Panc1 (cell line): ENCODE measurements around the gene ADIPOR2. TPM values are rescaled to one million over a fixed set of nuclear protein-coding genes. Genes with fewer than 3 reads are reported as not detected.

Source experiments
- ATAC-seq: fragments of 200-7000 bp; cut with Tn5 transposase; 2 replicates; pipeline ENCODE4 v1.9.1; 2020; ENCODE audit warnings: mild to moderate bottlenecking, moderate library complexity
- BruUV-seq: library from RNA; stranded (reverse); fragments of 400-500 nt; replicated peaks from 2 replicates; lab custom pipeline; 2021; lab: Mats Ljungman, UMichigan
- CTCF ChIA-PET: fragments of 300-600 bp; sonication (Branson Sonifier 250); formaldehyde crosslinking; loops from one replicate; lab custom pipeline; 2022; ENCODE audit warnings: antibody characterized with exemption; lab: Charles Lee
- POLR2A ChIA-PET: fragments of 300-600 bp; sonication (Branson Sonifier 250); formaldehyde crosslinking; loops from one replicate; lab custom pipeline; 2022; ENCODE audit warnings: antibody characterized with exemption; lab: Charles Lee
- DNase-seq: peaks from one replicate; pipeline ENCODE4 v3.0.0-alpha.2; 2010; ENCODE audit warnings: low read depth, low spot score
- H3K27ac ChIP-seq: 2 replicates; pipeline ENCODE4 v1.5.1; 2011; ENCODE audit warnings: mild to moderate bottlenecking, low read length, inconsistent platforms
- H3K27me3 ChIP-seq: fragments of 200-500 bp; sonication (Bioruptor generic); 2 replicates; pipeline ENCODE4 v1.6.0; 2014; ENCODE audit warnings: low read length, inconsistent platforms; ENCODE audit not compliant: control insufficient read depth, insufficient read depth
- H3K36me3 ChIP-seq: fragments of 200-500 bp; sonication (Bioruptor generic); 2 replicates; pipeline ENCODE4 v1.5.1; 2014; ENCODE audit warnings: inconsistent platforms, mild to moderate bottlenecking, low read length, moderate library complexity; ENCODE audit not compliant: control insufficient read depth, insufficient read depth
- H3K4me1 ChIP-seq: 2 replicates; pipeline ENCODE4 v1.5.1; 2011; ENCODE audit warnings: inconsistent platforms, mild to moderate bottlenecking, low read length, moderate library complexity; ENCODE audit not compliant: control insufficient read depth, insufficient read depth
- H3K4me3 ChIP-seq, 2 experiments: 2 replicates each; pipeline ENCODE4 v1.5.1; 2011 to 2012; ENCODE audit warnings: low read depth in 2 of 2, low read length in 2 of 2, mild to moderate bottlenecking in 2 of 2, inconsistent platforms in 1 of 2, moderate library complexity in 1 of 2
- H3K9me3 ChIP-seq: fragments of 200-500 bp; sonication (Bioruptor generic); 2 replicates; pipeline ENCODE4 v1.5.1; 2014; ENCODE audit warnings: low read depth, mild to moderate bottlenecking, inconsistent platforms, low read length, moderate library complexity; ENCODE audit not compliant: control insufficient read depth, insufficient read depth
- POLR2AphosphoS5 ChIP-seq: IDR thresholded peaks from 2 replicates; pipeline ENCODE4 v1.6.1; 2012; ENCODE audit warnings: mild to moderate bottlenecking, low read depth, low read length, moderate library complexity
- SIN3A ChIP-seq: IDR thresholded peaks from 2 replicates; pipeline ENCODE4 v1.6.1; 2012; ENCODE audit warnings: low read depth, mild to moderate bottlenecking, low read length, moderate library complexity, borderline replicate concordance; ENCODE audit not compliant: insufficient read depth
- TCF7L2 ChIP-seq: IDR thresholded peaks from 2 replicates; pipeline ENCODE4 v1.6.1; 2011; ENCODE audit warnings: mild to moderate bottlenecking, low read depth, low read length, inconsistent platforms
- in situ Hi-C: cut with HindIII; loops from 2 replicates; pipeline ENCODE4 v1.10.0; 2016; ENCODE audit warnings: low sequenced_read_pairs, low pct_unique_long_range_greater_than_20kb
- intact Hi-C: fragments of 100-400 bp; cut with micrococcal nuclease; formaldehyde crosslinking; loops from one replicate; pipeline ENCODE4 v1.10.0; 2022; ENCODE audit not compliant: unreplicated experiment
- total RNA-seq: library from RNA; stranded (reverse); gene quantifications from one replicate; pipeline ENCODE4 v1.2.1, GENCODE V29; 2021; ENCODE audit not compliant: unreplicated experiment
- TF ChIP-seq, protein P1 (sequence below), 2 experiments: IDR thresholded peaks; 2 replicates each; pipeline ENCODE4 v1.6.1; 2011 to 2012; ENCODE audit warnings: low read depth in 2 of 2, control low read depth in 1 of 2, low read length in 1 of 2, mild to moderate bottlenecking in 1 of 2, moderate library complexity in 1 of 2; ENCODE audit not compliant: insufficient read depth in 1 of 2
- TF ChIP-seq, protein P2 (sequence below): fragments of 450-650 bp; IDR thresholded peaks from 2 replicates; pipeline ENCODE4 v1.5.1; 2017; ENCODE audit warnings: mild to moderate bottlenecking

Gene ADIPOR2
- total RNA-seq, 1 experiment from 2014 or later, result 76.0 TPM

DNA sequence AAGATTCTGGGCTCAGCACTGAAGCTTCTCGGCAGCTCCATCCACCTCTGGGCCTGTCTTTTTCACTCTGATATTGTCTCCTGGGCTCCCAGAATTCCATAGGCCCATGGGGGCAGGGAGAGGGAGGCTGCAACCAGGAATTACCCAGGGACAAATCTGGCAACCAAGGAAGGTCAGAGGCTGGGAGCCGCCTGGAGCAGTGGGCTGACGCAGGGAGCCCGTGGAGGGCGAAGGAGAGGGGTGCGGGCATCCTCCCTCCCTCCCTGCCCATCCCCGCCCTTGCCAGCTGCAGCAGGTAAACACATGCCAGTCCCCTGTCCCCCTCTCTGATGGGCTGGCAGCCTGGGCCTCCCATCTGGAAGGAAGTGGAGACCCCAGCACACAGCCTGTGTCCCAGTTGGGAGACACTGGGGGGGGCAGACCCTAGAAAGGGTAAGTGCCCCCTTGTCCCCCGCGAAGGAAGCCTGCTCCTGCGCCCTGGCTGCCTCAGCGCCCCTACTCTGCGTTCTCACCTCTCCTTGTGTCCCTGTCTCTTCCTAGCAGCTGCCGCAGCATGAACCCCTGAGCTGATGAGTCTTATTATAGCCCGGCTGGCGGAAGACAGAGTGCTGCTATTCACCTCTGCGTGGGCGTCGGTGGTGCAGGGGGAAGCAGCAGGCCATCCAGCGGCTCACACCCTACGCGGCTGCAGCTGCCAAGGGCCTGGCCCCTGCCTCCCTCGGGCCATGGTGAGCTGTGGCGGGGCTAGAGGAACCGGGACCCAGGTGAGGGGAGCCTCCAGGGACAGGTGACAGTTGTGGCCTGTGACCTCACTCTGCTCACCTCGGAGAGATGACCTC, 136.2 kb downstream of the ADIPOR2 start:
- Histone ChIP-seq H3K4me3 (no peak overlapping the region), H3K4me1 (no peaks in the 10 kb centered on the region), H3K9me3 (no peaks in the 10 kb centered on the region), H3K27ac (no peak overlapping the region), H3K36me3 (no peaks in the 10 kb centered on the region), H3K27me3 (no peaks in the 10 kb centered on the region; the same call in 1 of the 2 replicates)
- TF ChIP-seq TCF7L2 (no peak), SIN3A (no peak), POLR2AphosphoS5 (no peak)
- TF ChIP-seq, protein P1, sequence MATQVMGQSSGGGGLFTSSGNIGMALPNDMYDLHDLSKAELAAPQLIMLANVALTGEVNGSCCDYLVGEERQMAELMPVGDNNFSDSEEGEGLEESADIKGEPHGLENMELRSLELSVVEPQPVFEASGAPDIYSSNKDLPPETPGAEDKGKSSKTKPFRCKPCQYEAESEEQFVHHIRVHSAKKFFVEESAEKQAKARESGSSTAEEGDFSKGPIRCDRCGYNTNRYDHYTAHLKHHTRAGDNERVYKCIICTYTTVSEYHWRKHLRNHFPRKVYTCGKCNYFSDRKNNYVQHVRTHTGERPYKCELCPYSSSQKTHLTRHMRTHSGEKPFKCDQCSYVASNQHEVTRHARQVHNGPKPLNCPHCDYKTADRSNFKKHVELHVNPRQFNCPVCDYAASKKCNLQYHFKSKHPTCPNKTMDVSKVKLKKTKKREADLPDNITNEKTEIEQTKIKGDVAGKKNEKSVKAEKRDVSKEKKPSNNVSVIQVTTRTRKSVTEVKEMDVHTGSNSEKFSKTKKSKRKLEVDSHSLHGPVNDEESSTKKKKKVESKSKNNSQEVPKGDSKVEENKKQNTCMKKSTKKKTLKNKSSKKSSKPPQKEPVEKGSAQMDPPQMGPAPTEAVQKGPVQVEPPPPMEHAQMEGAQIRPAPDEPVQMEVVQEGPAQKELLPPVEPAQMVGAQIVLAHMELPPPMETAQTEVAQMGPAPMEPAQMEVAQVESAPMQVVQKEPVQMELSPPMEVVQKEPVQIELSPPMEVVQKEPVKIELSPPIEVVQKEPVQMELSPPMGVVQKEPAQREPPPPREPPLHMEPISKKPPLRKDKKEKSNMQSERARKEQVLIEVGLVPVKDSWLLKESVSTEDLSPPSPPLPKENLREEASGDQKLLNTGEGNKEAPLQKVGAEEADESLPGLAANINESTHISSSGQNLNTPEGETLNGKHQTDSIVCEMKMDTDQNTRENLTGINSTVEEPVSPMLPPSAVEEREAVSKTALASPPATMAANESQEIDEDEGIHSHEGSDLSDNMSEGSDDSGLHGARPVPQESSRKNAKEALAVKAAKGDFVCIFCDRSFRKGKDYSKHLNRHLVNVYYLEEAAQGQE (IDR thresholded peaks at IDR 0.05; ENCODE audit: insufficient read depth in 1 of 2, low read depth in 2 of 2, low read length in 1 of 2), result no peak
- TF ChIP-seq, protein P2, sequence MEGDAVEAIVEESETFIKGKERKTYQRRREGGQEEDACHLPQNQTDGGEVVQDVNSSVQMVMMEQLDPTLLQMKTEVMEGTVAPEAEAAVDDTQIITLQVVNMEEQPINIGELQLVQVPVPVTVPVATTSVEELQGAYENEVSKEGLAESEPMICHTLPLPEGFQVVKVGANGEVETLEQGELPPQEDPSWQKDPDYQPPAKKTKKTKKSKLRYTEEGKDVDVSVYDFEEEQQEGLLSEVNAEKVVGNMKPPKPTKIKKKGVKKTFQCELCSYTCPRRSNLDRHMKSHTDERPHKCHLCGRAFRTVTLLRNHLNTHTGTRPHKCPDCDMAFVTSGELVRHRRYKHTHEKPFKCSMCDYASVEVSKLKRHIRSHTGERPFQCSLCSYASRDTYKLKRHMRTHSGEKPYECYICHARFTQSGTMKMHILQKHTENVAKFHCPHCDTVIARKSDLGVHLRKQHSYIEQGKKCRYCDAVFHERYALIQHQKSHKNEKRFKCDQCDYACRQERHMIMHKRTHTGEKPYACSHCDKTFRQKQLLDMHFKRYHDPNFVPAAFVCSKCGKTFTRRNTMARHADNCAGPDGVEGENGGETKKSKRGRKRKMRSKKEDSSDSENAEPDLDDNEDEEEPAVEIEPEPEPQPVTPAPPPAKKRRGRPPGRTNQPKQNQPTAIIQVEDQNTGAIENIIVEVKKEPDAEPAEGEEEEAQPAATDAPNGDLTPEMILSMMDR, result no peak
- intact Hi-C loops (no loop called here), in situ Hi-C loops (no loop called here)
- ATAC-seq (no peak), DNase-seq (no peak)
- BruUV-seq, result no TSS peak
- ChIA-PET CTCF (no interaction called here), POLR2A (no interaction called here)

DNA sequence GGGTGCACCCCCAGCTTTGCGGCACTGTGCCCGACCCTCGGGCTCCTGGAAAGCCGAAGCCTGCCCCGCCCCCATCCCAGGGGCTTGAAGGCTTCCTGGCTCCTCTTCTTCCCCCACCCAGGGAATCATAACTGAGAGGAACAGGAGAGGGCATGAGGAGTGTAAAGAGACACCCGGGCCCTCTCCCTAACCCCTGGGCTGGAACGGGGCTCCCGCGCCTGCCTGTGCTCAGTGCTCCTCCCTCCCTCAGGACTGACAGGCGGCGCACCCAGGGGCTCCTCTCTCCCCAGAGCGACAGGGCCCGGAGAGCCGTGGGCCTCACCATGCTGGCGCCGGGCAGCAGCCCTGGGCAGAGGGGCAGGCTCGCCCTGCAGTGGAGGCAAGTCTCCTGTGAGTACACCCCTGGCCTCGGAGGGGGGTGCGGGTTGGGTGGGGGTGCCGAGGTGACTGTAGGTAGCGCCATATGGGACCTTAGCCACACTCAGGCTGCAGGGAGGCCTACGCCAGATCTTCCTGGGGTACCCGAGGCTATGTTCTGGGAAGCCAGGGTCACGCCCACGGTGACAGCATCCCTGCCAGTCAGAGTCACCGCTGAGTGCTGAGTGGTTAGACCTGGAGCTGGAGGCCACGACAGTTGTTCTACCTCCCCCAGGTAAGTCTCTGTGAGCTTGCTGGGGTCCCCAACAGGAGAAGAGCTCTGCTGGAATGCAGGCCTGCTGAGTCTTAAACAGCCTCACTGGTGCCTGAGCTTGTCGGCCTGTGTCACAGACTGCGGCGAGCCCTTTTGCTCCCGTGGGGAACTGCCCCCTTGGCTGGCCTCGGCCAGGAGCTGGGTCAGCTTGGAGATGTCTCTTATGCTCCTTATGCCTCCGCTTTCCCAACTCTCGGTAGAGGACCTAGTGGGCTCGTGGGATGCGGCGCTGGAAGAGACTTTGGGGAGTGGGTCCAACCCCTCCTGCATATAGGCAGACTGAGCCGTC, 137.2 kb downstream of the ADIPOR2 start:
- ATAC-seq (no peak), DNase-seq (no peak)
- Histone ChIP-seq H3K9me3 (no peaks in the 10 kb centered on the region), H3K4me1 (no peaks in the 10 kb centered on the region), H3K27me3 (no peaks in the 10 kb centered on the region), H3K27ac (no peak overlapping the region), H3K36me3 (no peaks in the 10 kb centered on the region), H3K4me3 (no peak overlapping the region)
- in situ Hi-C loops (no loop called here), intact Hi-C loops (no loop called here)
- BruUV-seq, result no TSS peak
- ChIA-PET POLR2A (no interaction called here), CTCF (interaction anchor here (0.7 kb wide), 1 partner anchor 112 kb away, joined by 4 read pairs; no protein-coding TSS in a partner anchor)
- TF ChIP-seq, protein P1 (IDR thresholded peaks at IDR 0.05; ENCODE audit: insufficient read depth in 1 of 2, low read depth in 2 of 2, low read length in 1 of 2), result no peak
- TF ChIP-seq, protein P2, result no peak
- no peak for TF ChIP-seq POLR2AphosphoS5
- no peak for TF ChIP-seq SIN3A
- no peak for TF ChIP-seq TCF7L2
